ENCODE measurements around the gene LTO1.

LTO1 gene

GRCh38 chr11:69657911-69658625, 17.1 kb downstream of the LTO1 start:
- no peak for TF ChIP-seq CTCF (IDR thresholded peaks at IDR 0.05; ENCODE audit: control insufficient read depth, extremely low read depth, insufficient read depth)
- H3K4me3 ChIP-seq (ENCODE audit: low read depth, low read length), result no peak overlapping the region
- DNase-seq (ENCODE audit: low read depth), result no peak

GRCh38 chr11:69657456-69657910, 17.7 kb downstream of the LTO1 start:
- no peak overlapping the region for H3K4me3 ChIP-seq (ENCODE audit: low read depth, low read length)
- no peak for DNase-seq (ENCODE audit: low read depth)
- TF ChIP-seq CTCF (IDR thresholded peaks at IDR 0.05; ENCODE audit: control insufficient read depth, extremely low read depth, insufficient read depth), result no peak

GRCh38 chr11:69656536-69657455, 18.4 kb downstream of the LTO1 start:
- TF ChIP-seq CTCF (IDR thresholded peaks at IDR 0.05; ENCODE audit: control insufficient read depth, extremely low read depth, insufficient read depth), result no peak
- no peak overlapping the region for H3K4me3 ChIP-seq (ENCODE audit: low read depth, low read length)
- DNase-seq (ENCODE audit: low read depth), result no peak

- no peak for DNase-seq (ENCODE audit: low read depth)
- H3K4me3 ChIP-seq (ENCODE audit: low read depth, low read length), result peak overlapping the region; percentile 36
- no peak for TF ChIP-seq CTCF (IDR thresholded peaks at IDR 0.05; ENCODE audit: control insufficient read depth, extremely low read depth, insufficient read depth)
Measured at GRCh38 chr11:69655479-69656428, 19.4 kb downstream of the LTO1 start.

GRCh38 chr11:69654660-69655478, 20.3 kb downstream of the LTO1 start:
- DNase-seq (ENCODE audit: low read depth), result peak; percentile 93
- TF ChIP-seq CTCF (IDR thresholded peaks at IDR 0.05; ENCODE audit: control insufficient read depth, extremely low read depth, insufficient read depth), result no peak
- H3K4me3 ChIP-seq (ENCODE audit: low read depth, low read length), result peak overlapping the region; percentile 36
